BE2C (cell line): ENCODE results near the gene TMCC3.
A peak's percentile ranks its signal among the peaks of the same experiment; 100 is the strongest.
"Not testable (repeated sequence)": the region's sequence is repeated elsewhere in the genome, so short reads cannot be mapped to it uniquely, and the experiment has no call there.

Experiments used
- DNase-seq: peaks from one replicate; pipeline ENCODE4 v3.0.0-alpha.2; 2020
- H3K27me3 ChIP-seq: fragments of 250-450 bp; sonication (Bioruptor Pico); 2 replicates; pipeline ENCODE4 v1.5.1; 2020; ENCODE audit warnings: mild to moderate bottlenecking
- H3K36me3 ChIP-seq: fragments of 250-450 bp; sonication (Bioruptor Pico); 2 replicates; pipeline ENCODE4 v1.5.1; 2020; ENCODE audit warnings: mild to moderate bottlenecking
- H3K4me1 ChIP-seq: fragments of 250-450 bp; sonication (Bioruptor Pico); 2 replicates; pipeline ENCODE4 v1.5.1; 2020
- H3K4me3 ChIP-seq: 2 replicates; pipeline ENCODE4 v1.5.1; 2011; ENCODE audit warnings: low read depth, low read length
- H3K9me3 ChIP-seq: fragments of 250-450 bp; sonication (Bioruptor Pico); 2 replicates; pipeline ENCODE4 v1.5.1; 2020
- TF ChIP-seq, protein P1 (sequence below): IDR thresholded peaks from 2 replicates; pipeline ENCODE4 v1.5.1; 2012; ENCODE audit warnings: mild to moderate bottlenecking, low read depth, low read length

Gene TMCC3

DNA sequence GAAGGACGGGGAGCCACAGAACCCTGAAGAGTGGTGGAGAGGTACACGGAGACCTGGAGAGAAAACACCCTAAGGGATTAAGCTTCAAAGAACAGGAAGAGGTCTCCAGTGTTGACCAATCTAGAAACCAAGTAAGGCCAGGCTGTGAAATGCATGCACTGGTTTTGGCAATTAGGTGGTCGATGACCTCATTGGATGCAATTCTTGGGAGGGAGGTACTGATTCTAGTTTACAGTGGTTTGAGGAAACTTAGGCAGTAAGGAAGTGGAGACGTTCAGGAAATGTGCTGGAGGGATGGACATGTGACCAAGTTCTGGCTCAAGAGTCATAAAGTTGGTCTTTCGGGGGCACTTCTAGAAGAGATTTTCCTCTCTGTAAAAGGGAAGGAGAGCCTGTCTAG lies 99.4 kb downstream of the TMCC3 start:
- Histone ChIP-seq H3K9me3 (no peaks in the 10 kb centered on the region), H3K4me3 (no peak overlapping the region), H3K4me1 (no peaks in the 10 kb centered on the region), H3K36me3 (no peaks in the 10 kb centered on the region), H3K27me3 (no peaks in the 10 kb centered on the region; the same call in 1 of the 2 replicates)
- no peak for DNase-seq
- TF ChIP-seq, protein P1, sequence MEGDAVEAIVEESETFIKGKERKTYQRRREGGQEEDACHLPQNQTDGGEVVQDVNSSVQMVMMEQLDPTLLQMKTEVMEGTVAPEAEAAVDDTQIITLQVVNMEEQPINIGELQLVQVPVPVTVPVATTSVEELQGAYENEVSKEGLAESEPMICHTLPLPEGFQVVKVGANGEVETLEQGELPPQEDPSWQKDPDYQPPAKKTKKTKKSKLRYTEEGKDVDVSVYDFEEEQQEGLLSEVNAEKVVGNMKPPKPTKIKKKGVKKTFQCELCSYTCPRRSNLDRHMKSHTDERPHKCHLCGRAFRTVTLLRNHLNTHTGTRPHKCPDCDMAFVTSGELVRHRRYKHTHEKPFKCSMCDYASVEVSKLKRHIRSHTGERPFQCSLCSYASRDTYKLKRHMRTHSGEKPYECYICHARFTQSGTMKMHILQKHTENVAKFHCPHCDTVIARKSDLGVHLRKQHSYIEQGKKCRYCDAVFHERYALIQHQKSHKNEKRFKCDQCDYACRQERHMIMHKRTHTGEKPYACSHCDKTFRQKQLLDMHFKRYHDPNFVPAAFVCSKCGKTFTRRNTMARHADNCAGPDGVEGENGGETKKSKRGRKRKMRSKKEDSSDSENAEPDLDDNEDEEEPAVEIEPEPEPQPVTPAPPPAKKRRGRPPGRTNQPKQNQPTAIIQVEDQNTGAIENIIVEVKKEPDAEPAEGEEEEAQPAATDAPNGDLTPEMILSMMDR = no peak

DNA sequence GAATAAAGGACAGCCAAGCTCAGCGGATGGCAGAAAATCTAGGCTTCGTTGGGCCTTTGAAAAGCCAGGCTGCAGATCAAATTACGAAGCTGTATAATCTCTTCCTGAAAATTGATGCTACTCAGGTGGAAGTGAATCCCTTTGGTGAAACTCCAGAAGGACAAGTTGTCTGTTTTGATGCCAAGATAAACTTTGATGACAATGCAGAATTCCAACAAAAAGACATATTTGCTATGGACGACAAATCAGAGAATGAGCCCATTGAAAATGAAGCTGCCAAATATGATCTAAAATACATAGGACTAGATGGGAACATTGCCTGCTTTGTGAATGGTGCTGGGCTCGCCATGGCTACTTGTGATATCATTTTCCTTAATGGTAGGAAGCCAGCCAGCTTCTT lies 101.5 kb downstream of the TMCC3 start:
- DNase-seq, H3K27me3 ChIP-seq, H3K9me3 ChIP-seq, H3K36me3 ChIP-seq, H3K4me3 ChIP-seq, H3K4me1 ChIP-seq: not testable (repeated sequence)

DNA sequence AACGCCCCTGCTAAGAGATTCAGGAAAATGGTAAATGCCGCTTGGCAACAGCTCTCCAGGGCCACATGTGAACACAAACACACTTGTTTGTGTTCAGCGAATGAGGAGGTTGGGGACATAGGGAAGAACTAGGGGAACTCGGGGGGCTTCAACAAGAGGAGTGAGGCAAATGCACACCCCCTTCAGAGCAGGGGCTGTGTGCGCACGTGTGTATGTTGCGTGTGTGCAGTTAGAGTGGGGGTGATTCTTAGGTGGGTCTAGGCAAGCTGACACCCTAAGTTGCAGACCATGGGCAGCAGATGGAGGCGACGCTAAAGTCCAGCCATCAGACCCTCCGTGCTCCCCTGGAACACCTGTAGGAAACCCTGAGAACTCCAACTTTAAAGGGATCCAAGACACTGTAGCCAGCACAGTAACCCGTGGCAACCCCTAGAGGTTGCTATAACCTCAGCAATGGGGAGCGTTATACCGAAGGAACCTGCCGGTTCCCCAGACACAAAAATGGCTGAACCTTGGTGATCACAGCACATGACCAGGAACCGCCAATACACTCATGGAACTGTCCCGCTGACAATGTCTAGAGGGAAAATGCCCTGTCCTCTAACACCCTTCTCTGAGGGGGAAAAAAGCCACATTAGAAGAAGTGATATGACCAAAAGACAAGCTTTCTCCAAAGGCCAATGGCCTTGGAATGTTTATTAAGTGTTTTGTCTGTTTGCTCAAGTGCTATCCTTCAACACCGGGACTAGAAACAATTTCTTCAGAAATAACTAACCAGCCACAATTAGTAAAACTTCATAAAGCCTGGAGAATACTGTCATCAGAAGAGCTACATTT lies 104.2 kb downstream of the TMCC3 start:
- no peak overlapping the region for H3K4me3 ChIP-seq
- TF ChIP-seq, protein P1 = peak; percentile 74
- H3K27me3 ChIP-seq = peaks cover 2% of the 10 kb centered on the region; the same call in 1 of the 2 replicates
- H3K4me1 ChIP-seq = no peaks in the 10 kb centered on the region
- H3K36me3 ChIP-seq = no peaks in the 10 kb centered on the region
- no peaks in the 10 kb centered on the region for H3K9me3 ChIP-seq
- peak; percentile 53 for DNase-seq

DNA sequence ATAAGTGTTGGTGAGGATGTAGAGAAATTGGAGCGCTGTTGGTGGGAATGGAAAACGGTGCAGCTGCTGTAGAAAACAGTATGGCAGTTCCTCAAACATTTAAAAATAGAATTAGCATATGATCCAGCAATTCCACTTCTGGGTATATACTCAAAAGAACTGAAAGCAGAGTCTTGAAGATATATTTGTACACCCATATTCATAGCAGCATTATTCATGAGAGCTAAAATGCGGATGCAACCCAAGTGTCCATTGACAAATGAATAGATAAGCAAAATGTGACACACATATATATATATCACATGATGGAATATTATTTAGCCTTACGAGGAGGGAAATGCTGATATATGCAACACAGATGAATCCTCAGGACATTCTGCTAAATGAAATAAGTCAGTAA lies 106.0 kb downstream of the TMCC3 start:
- no peaks in the 10 kb centered on the region for H3K9me3 ChIP-seq
- TF ChIP-seq, protein P1 = no peak

DNA sequence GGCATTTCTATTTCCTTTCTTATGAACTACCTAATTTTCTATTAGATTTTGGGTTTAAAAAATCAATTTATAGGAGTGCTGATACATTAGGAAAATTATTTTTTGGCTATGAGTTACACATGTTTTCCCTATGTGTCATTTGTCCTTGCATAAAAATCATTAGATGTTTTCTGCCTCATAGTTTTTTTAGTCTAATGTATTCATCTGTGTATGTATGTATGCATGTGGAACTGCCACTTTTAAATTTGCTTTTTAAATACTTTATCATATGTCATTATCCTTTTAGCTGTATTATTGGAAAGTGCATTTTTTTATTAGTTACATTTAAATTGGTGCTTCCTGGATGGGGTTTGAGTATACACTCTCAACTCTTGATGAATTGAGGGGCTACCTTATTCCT lies 112.0 kb downstream of the TMCC3 start:
- Histone ChIP-seq H3K4me1 (no peaks in the 10 kb centered on the region), H3K36me3 (no peaks in the 10 kb centered on the region), H3K9me3 (no peaks in the 10 kb centered on the region), H3K27me3 (peaks cover 2% of the 10 kb centered on the region; the same call in 1 of the 2 replicates), H3K4me3 (no peak overlapping the region)
- TF ChIP-seq, protein P1 = no peak
- no peak for DNase-seq

More for the DNA sequence above, 106.0 kb downstream of the TMCC3 start:
- Histone ChIP-seq H3K36me3 (no peaks in the 10 kb centered on the region), H3K4me1 (no peaks in the 10 kb centered on the region), H3K27me3 (peaks cover 2% of the 10 kb centered on the region; the same call in 1 of the 2 replicates), H3K4me3 (no peak overlapping the region)
- DNase-seq = no peak

DNA sequence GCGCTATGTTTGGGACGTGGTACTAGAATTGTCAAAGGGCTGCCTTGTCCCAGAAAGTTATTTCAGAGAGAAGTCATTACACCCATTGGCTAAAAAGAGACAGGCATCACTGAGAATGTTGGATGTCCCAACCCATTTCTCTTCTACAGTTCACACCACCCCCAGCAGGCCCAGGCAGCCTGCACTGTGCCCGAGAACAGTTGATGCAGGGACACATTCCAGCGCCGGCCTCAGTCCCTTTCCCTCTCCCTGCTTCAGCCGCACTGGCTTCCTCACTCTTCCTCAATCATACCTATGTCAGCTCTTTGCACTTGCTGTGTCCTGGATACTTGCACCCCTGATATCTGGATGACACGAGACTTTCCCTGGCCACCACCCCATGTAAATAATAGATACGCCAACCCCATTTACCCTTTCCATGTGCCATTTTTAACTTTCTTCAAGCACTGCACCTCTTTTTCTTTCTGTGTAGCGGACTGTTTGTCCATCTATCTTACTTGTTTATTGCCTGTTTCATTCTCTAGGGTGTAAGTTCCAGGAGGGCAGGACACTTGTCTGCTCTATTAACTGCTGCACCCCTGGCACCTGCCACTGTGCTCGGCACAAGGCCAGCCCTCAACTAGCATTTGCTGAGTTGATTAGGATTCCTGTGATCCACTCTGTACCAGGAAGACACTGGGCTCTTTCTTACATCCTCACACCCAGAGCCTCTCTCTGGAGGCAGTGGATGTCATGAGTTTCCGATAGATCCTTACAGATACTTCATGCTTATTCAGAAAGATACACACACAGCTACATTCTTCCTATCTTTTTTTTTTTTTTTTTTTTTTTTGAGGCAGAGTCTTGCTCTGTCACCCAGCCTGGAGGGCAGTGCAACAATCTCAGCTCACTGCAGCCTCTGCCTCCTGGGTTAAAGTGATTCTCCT lies 114.1 kb downstream of the TMCC3 start:
- DNase-seq = no peak
- no peaks in the 10 kb centered on the region for H3K4me1 ChIP-seq
- TF ChIP-seq, protein P1 = no peak
- no peak overlapping the region for H3K4me3 ChIP-seq
- no peaks in the 10 kb centered on the region for H3K9me3 ChIP-seq
- no peaks in the 10 kb centered on the region for H3K36me3 ChIP-seq
- H3K27me3 ChIP-seq = no peaks in the 10 kb centered on the region
